Panc1 (cell line): ENCODE results near the gene B4GALT3.

Experiments used
- CTCF ChIP-seq: fragments of 450-650 bp; IDR thresholded peaks from 2 replicates; pipeline ENCODE4 v1.5.1; 2017; ENCODE audit warnings: mild to moderate bottlenecking
- POLR2AphosphoS5 ChIP-seq: IDR thresholded peaks from 2 replicates; pipeline ENCODE4 v1.6.1; 2012; ENCODE audit warnings: mild to moderate bottlenecking, low read depth, low read length, moderate library complexity

GRCh38 chr1:161206411-161207140 lies 29.3 kb upstream of the B4GALT3 start:
- no peak for TF ChIP-seq POLR2AphosphoS5
- no peak for TF ChIP-seq CTCF
